Measurements from ENCODE around the gene ASPG. TPM values are rescaled to one million over a fixed set of nuclear protein-coding genes. Genes with fewer than 3 reads are reported as not detected.

Gene ASPG
- polyA plus RNA-seq, 1 experiment = not detected

GRCh38 chr14:104115131-104115600, 29.7 kb downstream of the ASPG start:
- no peak for TF ChIP-seq CTCF (IDR thresholded peaks at IDR 0.05; ENCODE audit: low read depth, low read length)
- no peak for DNase-seq (ENCODE audit: low read depth, low spot score)
- POLR2A ChIA-PET = no interaction called here
- Histone ChIP-seq H3K9me3 (ENCODE audit: control insufficient read depth, insufficient read depth, low read length) (no peaks in the 10 kb centered on the region; the same call in 1 of the 2 replicates), H3K27me3 (ENCODE audit: control insufficient read depth, insufficient read depth, low read length) (peaks cover 10% of the 10 kb centered on the region), H3K4me3 (ENCODE audit: low read depth, low read length) (no peak overlapping the region), H3K27ac (ENCODE audit: low read depth, low read length) (no peak overlapping the region)
- CTCF ChIA-PET = no interaction called here

- ChIA-PET POLR2A (no interaction called here), CTCF (no interaction called here)
- H3K27me3 ChIP-seq (ENCODE audit: control insufficient read depth, insufficient read depth, low read length) = peaks cover 10% of the 10 kb centered on the region
- TF ChIP-seq CTCF (IDR thresholded peaks at IDR 0.05; ENCODE audit: low read depth, low read length) = no peak
- H3K4me3 ChIP-seq (ENCODE audit: low read depth, low read length) = no peak overlapping the region
- no peak for DNase-seq (ENCODE audit: low read depth, low spot score)
- H3K9me3 ChIP-seq (ENCODE audit: control insufficient read depth, insufficient read depth, low read length) = no peaks in the 10 kb centered on the region; the same call in 1 of the 2 replicates
- no peak overlapping the region for H3K27ac ChIP-seq (ENCODE audit: low read depth, low read length)
Observed at GRCh38 chr14:104115691-104116287, 30.3 kb downstream of the ASPG start.

GRCh38 chr14:104116288-104116755, 30.8 kb downstream of the ASPG start:
- Histone ChIP-seq H3K4me3 (ENCODE audit: low read depth, low read length) (no peak overlapping the region), H3K9me3 (ENCODE audit: control insufficient read depth, insufficient read depth, low read length) (no peaks in the 10 kb centered on the region; the same call in 1 of the 2 replicates), H3K27me3 (ENCODE audit: control insufficient read depth, insufficient read depth, low read length) (peaks cover 10% of the 10 kb centered on the region), H3K27ac (ENCODE audit: low read depth, low read length) (no peak overlapping the region)
- ChIA-PET POLR2A (no interaction called here), CTCF (no interaction called here)
- no peak for TF ChIP-seq CTCF (IDR thresholded peaks at IDR 0.05; ENCODE audit: low read depth, low read length)
- no peak for DNase-seq (ENCODE audit: low read depth, low spot score)

- Histone ChIP-seq H3K27me3 (ENCODE audit: control insufficient read depth, insufficient read depth, low read length) (peaks cover 10% of the 10 kb centered on the region), H3K9me3 (ENCODE audit: control insufficient read depth, insufficient read depth, low read length) (no peaks in the 10 kb centered on the region; the same call in 1 of the 2 replicates), H3K4me3 (ENCODE audit: low read depth, low read length) (no peak overlapping the region), H3K27ac (ENCODE audit: low read depth, low read length) (no peak overlapping the region)
- TF ChIP-seq CTCF (IDR thresholded peaks at IDR 0.05; ENCODE audit: low read depth, low read length) = no peak
- ChIA-PET POLR2A (no interaction called here), CTCF (no interaction called here)
- DNase-seq (ENCODE audit: low read depth, low spot score) = no peak
Observed at GRCh38 chr14:104116756-104117340, 31.3 kb downstream of the ASPG start.

- Histone ChIP-seq H3K4me3 (ENCODE audit: low read depth, low read length) (no peak overlapping the region), H3K27ac (ENCODE audit: low read depth, low read length) (no peak overlapping the region), H3K27me3 (ENCODE audit: control insufficient read depth, insufficient read depth, low read length) (peaks cover 10% of the 10 kb centered on the region), H3K9me3 (ENCODE audit: control insufficient read depth, insufficient read depth, low read length) (no peaks in the 10 kb centered on the region; the same call in 1 of the 2 replicates)
- TF ChIP-seq CTCF (IDR thresholded peaks at IDR 0.05; ENCODE audit: low read depth, low read length) = no peak
- DNase-seq (ENCODE audit: low read depth, low spot score) = no peak
- CTCF ChIA-PET = no interaction called here
- POLR2A ChIA-PET = no interaction called here
Observed at GRCh38 chr14:104117341-104118005, 32.0 kb downstream of the ASPG start.
